H1 (cell line): ENCODE measurements around the gene MAP3K14. TPM values are rescaled to one million over a fixed set of nuclear protein-coding genes. Genes with fewer than 3 reads are reported as not detected.

ENCODE experiments used
- CBX8 ChIP-seq: fragments of 300-800, 300-1000 bp; sonication (generic); IDR thresholded peaks from 2 replicates; pipeline ENCODE4 v1.7.1; 2016; ENCODE audit warnings: low read depth, low read length, borderline replicate concordance
- EGR1 ChIP-seq: IDR thresholded peaks from 2 replicates; pipeline ENCODE4 v1.6.1; 2011; ENCODE audit warnings: low read depth, low read length, borderline replicate concordance
- EP300 ChIP-seq, 2 experiments: IDR thresholded peaks; 1 replicate in 1 of 2; 2 replicates in 1 of 2; pipeline ENCODE4 v1.6.1; 2011 to 2012; ENCODE audit warnings: low read depth in 2 of 2, low read length in 2 of 2, mild to moderate bottlenecking in 2 of 2, borderline replicate concordance in 1 of 2, inconsistent platforms in 1 of 2, moderate library complexity in 1 of 2
- KDM4A ChIP-seq: IDR thresholded peaks from one replicate; pipeline ENCODE4 v1.7.1; 2012; ENCODE audit warnings: low read depth, mild to moderate bottlenecking, moderate library complexity, low read length, inconsistent platforms; ENCODE audit not compliant: severe bottlenecking
- RBBP5 ChIP-seq: IDR thresholded peaks from 2 replicates; pipeline ENCODE4 v1.7.1; 2012; ENCODE audit warnings: low read depth, mild to moderate bottlenecking, inconsistent platforms, low read length, moderate library complexity, borderline replicate concordance
- SRF ChIP-seq: IDR thresholded peaks from 2 replicates; pipeline ENCODE4 v1.6.1; 2011; ENCODE audit warnings: mild to moderate bottlenecking, low read depth, low read length, moderate library complexity
- polyA plus RNA-seq, 7 experiments: library from polyadenylated mRNA; depleted of rRNA in 3 of 7; stranded (reverse) in 5 of 7; unstranded in 2 of 7; fragments of >200 nt in 5 of 7; fragments of 200-250 nt in 2 of 7; gene quantifications; 1 replicate in 5 of 7; 2 replicates in 1 of 7; 4 replicates in 1 of 7; pipeline versions ENCODE4 v1.2.1 to v1.2.3, GENCODE V29; 2011 to 2013; ENCODE audit warnings: missing spikeins in 2 of 7, mixed read lengths in 2 of 7
- total RNA-seq: library from RNA; stranded (reverse); fragmentation: NEBNext Ultra II Directional; extraction: Animal tissue kit (Norgen Biotek cat#: 25700); gene quantifications from 2 replicates; pipeline ENCODE4 v1.2.1, GENCODE V29; 2021
- TF ChIP-seq, protein P1 (sequence below): fragments of 300-600 bp; sonication (generic); IDR thresholded peaks from 2 replicates; pipeline ENCODE4 v1.7.1; 2012; ENCODE audit warnings: low read length, moderate library complexity, mild to moderate bottlenecking, inconsistent platforms; ENCODE audit not compliant: insufficient replicate concordance

Gene MAP3K14
- total and polyA plus RNA-seq, 2 of the 8 experiments (the other 6 are each of a cell fraction or from before 2014, with no cell fraction given) = 5.2 to 6.1 TPM

DNA sequence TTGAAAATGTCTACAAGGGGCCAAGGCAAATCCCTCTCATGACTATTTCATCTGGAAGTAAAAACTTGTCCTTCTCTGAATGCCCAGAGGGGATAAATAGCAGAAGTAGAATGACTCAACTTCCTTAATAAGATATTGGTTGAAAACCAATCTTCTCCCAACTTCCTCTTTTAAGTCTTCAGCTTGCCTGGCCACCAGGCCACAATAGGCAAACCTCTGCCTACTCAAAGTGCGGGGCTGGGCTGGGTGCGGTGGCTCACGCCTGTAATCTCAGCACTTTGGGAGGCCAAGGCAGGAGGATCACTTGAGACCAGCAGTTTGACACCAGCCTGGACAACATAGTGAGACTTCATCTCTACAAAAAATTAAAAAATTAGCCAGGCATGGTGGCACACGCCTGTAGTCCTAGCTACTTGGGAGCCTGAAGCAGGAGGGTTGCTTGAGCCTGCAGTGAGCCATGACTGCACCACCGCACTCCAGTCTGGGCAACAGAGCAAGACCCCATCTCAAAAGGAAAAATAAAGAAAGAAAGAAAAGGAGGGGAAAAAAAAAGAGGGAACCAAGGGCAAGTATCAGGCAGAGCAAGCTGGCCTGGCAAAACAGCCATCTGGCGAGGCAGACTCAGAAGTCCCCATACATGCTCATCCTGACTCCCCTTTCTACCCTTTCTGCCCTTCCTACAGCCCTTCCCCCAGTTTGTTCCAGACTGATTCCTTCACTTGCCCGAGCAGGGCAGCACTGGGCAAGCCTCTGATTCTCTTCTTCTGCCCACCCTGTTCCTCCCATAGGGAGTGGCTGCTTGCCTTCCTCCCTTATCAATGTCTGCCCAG lies 20.6 kb downstream of the MAP3K14 start (continued):
- TF ChIP-seq SRF = no peak
- no peak for TF ChIP-seq CBX8
- TF ChIP-seq, protein P1, sequence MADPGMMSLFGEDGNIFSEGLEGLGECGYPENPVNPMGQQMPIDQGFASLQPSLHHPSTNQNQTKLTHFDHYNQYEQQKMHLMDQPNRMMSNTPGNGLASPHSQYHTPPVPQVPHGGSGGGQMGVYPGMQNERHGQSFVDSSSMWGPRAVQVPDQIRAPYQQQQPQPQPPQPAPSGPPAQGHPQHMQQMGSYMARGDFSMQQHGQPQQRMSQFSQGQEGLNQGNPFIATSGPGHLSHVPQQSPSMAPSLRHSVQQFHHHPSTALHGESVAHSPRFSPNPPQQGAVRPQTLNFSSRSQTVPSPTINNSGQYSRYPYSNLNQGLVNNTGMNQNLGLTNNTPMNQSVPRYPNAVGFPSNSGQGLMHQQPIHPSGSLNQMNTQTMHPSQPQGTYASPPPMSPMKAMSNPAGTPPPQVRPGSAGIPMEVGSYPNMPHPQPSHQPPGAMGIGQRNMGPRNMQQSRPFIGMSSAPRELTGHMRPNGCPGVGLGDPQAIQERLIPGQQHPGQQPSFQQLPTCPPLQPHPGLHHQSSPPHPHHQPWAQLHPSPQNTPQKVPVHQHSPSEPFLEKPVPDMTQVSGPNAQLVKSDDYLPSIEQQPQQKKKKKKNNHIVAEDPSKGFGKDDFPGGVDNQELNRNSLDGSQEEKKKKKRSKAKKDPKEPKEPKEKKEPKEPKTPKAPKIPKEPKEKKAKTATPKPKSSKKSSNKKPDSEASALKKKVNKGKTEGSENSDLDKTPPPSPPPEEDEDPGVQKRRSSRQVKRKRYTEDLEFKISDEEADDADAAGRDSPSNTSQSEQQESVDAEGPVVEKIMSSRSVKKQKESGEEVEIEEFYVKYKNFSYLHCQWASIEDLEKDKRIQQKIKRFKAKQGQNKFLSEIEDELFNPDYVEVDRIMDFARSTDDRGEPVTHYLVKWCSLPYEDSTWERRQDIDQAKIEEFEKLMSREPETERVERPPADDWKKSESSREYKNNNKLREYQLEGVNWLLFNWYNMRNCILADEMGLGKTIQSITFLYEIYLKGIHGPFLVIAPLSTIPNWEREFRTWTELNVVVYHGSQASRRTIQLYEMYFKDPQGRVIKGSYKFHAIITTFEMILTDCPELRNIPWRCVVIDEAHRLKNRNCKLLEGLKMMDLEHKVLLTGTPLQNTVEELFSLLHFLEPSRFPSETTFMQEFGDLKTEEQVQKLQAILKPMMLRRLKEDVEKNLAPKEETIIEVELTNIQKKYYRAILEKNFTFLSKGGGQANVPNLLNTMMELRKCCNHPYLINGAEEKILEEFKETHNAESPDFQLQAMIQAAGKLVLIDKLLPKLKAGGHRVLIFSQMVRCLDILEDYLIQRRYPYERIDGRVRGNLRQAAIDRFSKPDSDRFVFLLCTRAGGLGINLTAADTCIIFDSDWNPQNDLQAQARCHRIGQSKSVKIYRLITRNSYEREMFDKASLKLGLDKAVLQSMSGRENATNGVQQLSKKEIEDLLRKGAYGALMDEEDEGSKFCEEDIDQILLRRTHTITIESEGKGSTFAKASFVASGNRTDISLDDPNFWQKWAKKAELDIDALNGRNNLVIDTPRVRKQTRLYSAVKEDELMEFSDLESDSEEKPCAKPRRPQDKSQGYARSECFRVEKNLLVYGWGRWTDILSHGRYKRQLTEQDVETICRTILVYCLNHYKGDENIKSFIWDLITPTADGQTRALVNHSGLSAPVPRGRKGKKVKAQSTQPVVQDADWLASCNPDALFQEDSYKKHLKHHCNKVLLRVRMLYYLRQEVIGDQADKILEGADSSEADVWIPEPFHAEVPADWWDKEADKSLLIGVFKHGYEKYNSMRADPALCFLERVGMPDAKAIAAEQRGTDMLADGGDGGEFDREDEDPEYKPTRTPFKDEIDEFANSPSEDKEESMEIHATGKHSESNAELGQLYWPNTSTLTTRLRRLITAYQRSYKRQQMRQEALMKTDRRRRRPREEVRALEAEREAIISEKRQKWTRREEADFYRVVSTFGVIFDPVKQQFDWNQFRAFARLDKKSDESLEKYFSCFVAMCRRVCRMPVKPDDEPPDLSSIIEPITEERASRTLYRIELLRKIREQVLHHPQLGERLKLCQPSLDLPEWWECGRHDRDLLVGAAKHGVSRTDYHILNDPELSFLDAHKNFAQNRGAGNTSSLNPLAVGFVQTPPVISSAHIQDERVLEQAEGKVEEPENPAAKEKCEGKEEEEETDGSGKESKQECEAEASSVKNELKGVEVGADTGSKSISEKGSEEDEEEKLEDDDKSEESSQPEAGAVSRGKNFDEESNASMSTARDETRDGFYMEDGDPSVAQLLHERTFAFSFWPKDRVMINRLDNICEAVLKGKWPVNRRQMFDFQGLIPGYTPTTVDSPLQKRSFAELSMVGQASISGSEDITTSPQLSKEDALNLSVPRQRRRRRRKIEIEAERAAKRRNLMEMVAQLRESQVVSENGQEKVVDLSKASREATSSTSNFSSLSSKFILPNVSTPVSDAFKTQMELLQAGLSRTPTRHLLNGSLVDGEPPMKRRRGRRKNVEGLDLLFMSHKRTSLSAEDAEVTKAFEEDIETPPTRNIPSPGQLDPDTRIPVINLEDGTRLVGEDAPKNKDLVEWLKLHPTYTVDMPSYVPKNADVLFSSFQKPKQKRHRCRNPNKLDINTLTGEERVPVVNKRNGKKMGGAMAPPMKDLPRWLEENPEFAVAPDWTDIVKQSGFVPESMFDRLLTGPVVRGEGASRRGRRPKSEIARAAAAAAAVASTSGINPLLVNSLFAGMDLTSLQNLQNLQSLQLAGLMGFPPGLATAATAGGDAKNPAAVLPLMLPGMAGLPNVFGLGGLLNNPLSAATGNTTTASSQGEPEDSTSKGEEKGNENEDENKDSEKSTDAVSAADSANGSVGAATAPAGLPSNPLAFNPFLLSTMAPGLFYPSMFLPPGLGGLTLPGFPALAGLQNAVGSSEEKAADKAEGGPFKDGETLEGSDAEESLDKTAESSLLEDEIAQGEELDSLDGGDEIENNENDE = no peak
- no peak for TF ChIP-seq RBBP5
- no peak for TF ChIP-seq EGR1
- no peak for TF ChIP-seq EP300 (IDR thresholded peaks at IDR 0.05; ENCODE audit: borderline replicate concordance in 1 of 2, low read depth in 2 of 2, low read length in 2 of 2)
- no peak for TF ChIP-seq KDM4A
